ENCODE measurements around the gene CATSPERE.
"Not testable (repeated sequence)": the region's sequence is repeated elsewhere in the genome, so short reads cannot be mapped to it uniquely, and the experiment has no call there.

The CATSPERE gene

GRCh38 chr1:244672946-244673682, 212.0 kb downstream of the CATSPERE start:
- no peak for DNase-seq

GRCh38 chr1:244674446-244674845, 213.4 kb downstream of the CATSPERE start:
- DNase-seq: no peak

DNA sequence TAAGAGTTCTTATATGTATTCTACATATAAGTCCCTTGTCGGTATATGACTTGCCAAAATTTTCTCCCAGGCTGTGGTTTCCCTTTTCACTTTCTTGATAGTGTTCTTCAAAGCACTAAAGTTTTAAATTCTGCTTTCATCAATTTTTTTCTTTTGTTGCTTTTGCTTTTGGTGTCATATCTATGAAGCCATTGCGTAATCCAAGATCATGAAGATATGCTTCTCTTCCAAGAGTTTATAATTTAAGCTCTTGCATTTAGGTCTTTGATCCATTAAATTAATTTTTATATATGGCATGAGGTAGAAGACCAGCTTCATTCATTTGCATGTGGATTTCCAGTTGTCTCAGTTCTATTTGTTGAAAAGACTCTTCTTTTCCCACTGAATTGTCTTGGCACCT, 214.1 kb downstream of the CATSPERE start:
- DNase-seq: no peak

DNA sequence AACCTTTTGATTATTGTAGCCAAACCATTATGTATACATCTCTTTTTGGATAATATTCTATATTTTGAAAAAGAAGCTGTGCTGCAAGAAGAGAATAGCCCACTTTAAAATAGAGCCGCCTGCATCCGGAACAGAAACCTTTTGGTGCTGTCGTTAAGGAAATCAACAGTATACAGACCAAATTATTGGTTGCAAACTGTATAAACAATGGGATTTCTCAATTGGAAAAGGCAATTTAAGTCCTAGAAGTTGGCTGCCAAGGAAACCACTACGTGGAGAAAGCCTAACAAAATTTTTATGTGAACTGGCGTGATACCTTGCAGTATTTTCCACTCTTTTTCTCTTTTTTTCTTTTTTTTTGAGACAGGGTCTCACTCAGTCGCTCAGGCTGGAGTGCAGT, 217.6 kb downstream of the CATSPERE start:
- no peak for DNase-seq

DNA sequence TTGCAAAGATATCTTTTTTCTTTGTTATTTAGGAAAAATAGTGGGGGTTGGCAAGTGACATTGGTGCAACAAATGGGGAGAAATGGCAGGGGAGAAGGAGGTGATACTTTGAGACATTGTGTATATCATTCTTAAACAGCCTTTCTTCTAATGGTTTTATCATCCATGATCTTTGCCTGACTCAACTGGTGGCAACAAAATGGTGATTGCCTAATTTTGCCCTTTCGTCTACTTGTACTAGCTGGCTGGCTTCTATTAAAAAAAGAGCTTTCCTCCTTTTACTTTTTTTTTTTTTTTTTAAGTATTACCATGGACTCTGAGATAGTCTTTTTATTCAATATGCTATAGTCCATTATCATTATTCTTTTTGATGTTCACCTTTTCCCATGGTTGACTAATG, 219.6 kb downstream of the CATSPERE start:
- DNase-seq: no peak

- not testable (repeated sequence) for DNase-seq
Observed at GRCh38 chr1:244682087-244682486, 221.0 kb downstream of the CATSPERE start.

Measured in bone marrow (tissue), 2 donors.